Activated CD4-positive, CD25-positive, alpha-beta regulatory T cell treated with anti-CD3 and anti-CD28 coated beads, Interleukin-2, amount 50 U/mL, for 72 hours (primary cell): Measurements from ENCODE around the gene RGPD5.
"Not testable (repeated sequence)": the region's sequence is repeated elsewhere in the genome, so short reads cannot be mapped to it uniquely, and the experiment has no call there.

ENCODE experiments used
- DNase-seq: peaks from one replicate; pipeline ENCODE4 v3.0.0; 2021

RGPD5 gene

GRCh38 chr2:109894141-109894540 is 100.0 kb downstream of the RGPD5 start:
- not testable (repeated sequence) for DNase-seq

- not testable (repeated sequence) for DNase-seq
Measured at GRCh38 chr2:109895090-109895869, 101.2 kb downstream of the RGPD5 start.

- DNase-seq: not testable (repeated sequence)
Measured at GRCh38 chr2:109896212-109896611, 102.1 kb downstream of the RGPD5 start.

- DNase-seq: not testable (repeated sequence)
Measured at GRCh38 chr2:109897769-109898461, 103.8 kb downstream of the RGPD5 start.

GRCh38 chr2:109898462-109899336 is 104.6 kb downstream of the RGPD5 start, which contains the start of gene LIMS3:
LIMS3 (plus strand) TSS chr2:109898688; CDS start chr2:109898729, 41 bp downstream.
- not testable (repeated sequence) for DNase-seq

- DNase-seq: not testable (repeated sequence)
Measured at GRCh38 chr2:109905796-109906195, 111.7 kb downstream of the RGPD5 start.
